ENCODE data around the gene ZNF407.

- no peak for TF ChIP-seq CTCF (IDR thresholded peaks at IDR 0.05; ENCODE audit: low read depth, low read length, missing input control)
- no peak for TF ChIP-seq HNF4A (conservative IDR thresholded peaks at IDR 0.05)
- TF ChIP-seq MAX (IDR thresholded peaks at IDR 0.05): no peak
- no peak for TF ChIP-seq SP1 (IDR thresholded peaks at IDR 0.05)
These were observed 462.5 kb downstream of the ZNF407 start for GRCh38 chr18:75060185-75060584.
